Body of pancreas (tissue), 4 donors: ENCODE data around the gene NUP210L. TPM values are rescaled to one million over a fixed set of nuclear protein-coding genes. Genes with fewer than 3 reads are reported as not detected.

Experiments
- ATAC-seq: fragments of 150-250 bp; one replicate; pipeline ENCODE4 v1.9.1; 2016
- DNase-seq, 4 donors: peaks; one replicate each; pipeline ENCODE4 v3.0.0-alpha.2; 2019
- H3K27ac ChIP-seq, 4 donors: fragments of 200-600 bp; sonication (generic); 1 replicate in 3 of 4; 2 replicates in 1 of 4; pipeline versions ENCODE4 v1.5.1 to v1.6.1; 2016 to 2019; ENCODE audit warnings: mild to moderate bottlenecking in 1 of 4, mixed read lengths in 1 of 4, moderate library complexity in 1 of 4
- H3K27me3 ChIP-seq, 2 donors: fragments of 200-600 bp; sonication (generic); one replicate each; pipeline ENCODE4 v1.6.0; 2016; ENCODE audit warnings: mild to moderate bottlenecking in 1 of 2
- H3K36me3 ChIP-seq, 2 donors: fragments of 200-600 bp; sonication (generic); replicated peaks in 1 of 2; 2 replicates each; pipeline ENCODE4 v1.5.1; 2016; ENCODE audit warnings: low read depth in 2 of 2; ENCODE audit not compliant: insufficient read depth in 1 of 2
- H3K4me1 ChIP-seq: fragments of 200-600 bp; sonication (generic); one replicate; pipeline ENCODE4 v1.6.0; 2016
- H3K4me3 ChIP-seq, 2 donors: fragments of 200-600 bp; sonication (generic); 1 replicate in 1 of 2; 2 replicates in 1 of 2; pipeline ENCODE4 v1.5.1; 2016 to 2019
- H3K9me3 ChIP-seq, 3 donors: fragments of 200-600 bp; sonication (generic); 1 replicate in 2 of 3; 2 replicates in 1 of 3; pipeline ENCODE4 v1.5.1; 2016
- POLR2A ChIP-seq, 3 donors: fragments of 450-650 bp; IDR thresholded peaks; one replicate each; pipeline ENCODE4 v1.6.1; 2016; ENCODE audit warnings: antibody characterized with exemption in 3 of 3, mild to moderate bottlenecking in 2 of 3
- WGBS, 2 donors: methylation state at CpG; one replicate each; pipeline ENCODE4 v1.1.5; 2017; 5-methylcytosine and 5-hydroxymethylcytosine counted together
- intact Hi-C: fragments of 100-400 bp; cut with DNase I; formaldehyde crosslinking; loops from one replicate; pipeline ENCODE4 v1.15.1; 2023
- microRNA counts, 2 donors: library from miRNA; unstranded; fragments of <30 nt; microRNA quantifications; one replicate each; lab custom pipeline; 2017
- microRNA-seq, 2 donors: library from miRNA; unstranded; fragments of <30 nt; microRNA quantifications; one replicate each; pipeline ENCODE4, GENCODE V29; 2016; ENCODE audit warnings: borderline number of aligned reads in 2 of 2, borderline replicate concordance in 2 of 2
- small RNA-seq: library from RNA; depleted of rRNA; stranded (forward); fragments of <200 nt; gene quantifications from one replicate; pipeline ENCODE3, GENCODE V24; 2016
- total RNA-seq, 2 donors: library from RNA; depleted of rRNA; stranded (reverse); fragments of >200 nt; gene quantifications; one replicate each; pipeline ENCODE4 v1.1.0, GENCODE V29; 2016
- TF ChIP-seq, protein P1 (sequence below), 7 experiments: fragments of 450-650 bp in 4 of 7; fragments of 200-600 bp in 3 of 7; sonication (generic) in 3 of 7; IDR thresholded peaks; one replicate each; pipeline ENCODE4 v1.5.1; 2016 to 2019; ENCODE audit warnings: antibody characterized with exemption in 7 of 7

NUP210L gene
- total RNA-seq, 2 donors from 2014 or later: not detected

DNA sequence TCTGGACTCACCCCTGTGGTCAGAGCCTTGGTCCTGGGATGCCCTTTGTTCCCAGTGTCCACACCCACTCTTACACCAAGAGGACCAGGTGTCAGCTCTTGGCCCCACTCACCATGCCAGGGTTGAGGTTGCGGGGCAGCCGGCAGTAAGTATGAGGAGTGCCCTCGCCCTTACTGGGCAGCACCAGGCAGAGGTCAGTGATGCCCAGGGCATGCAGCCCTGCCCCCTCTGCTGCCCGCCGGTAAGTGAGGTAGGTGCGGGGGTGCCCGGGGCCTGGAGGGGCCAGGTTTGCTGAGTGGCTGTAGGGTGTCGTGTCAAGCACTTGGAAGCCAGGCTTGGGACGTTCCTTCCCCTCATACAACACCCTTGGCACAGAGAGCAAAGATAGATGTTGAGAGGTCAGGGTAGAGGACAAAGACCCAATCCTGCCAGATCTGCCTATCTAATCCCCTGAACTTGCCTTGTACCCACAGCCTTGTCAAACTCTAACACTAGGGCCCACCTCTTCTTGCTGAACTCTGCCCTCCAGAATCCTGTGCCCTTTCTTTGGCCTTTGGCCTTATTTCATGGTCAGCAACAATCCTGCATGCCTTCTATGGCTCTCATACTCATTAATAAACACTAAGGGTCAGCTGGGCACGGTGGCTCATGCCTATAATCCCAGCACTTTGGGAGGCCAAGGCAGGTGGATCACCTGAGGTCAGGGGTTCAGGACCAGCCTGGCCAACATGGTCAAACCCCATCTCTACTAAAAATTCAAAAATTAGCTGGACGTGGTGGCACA lies 211.9 kb downstream of the NUP210L start:
- H3K36me3 ChIP-seq: peaks cover 3 to 4% of the 10 kb centered on the region in 2 donors
- H3K9me3 ChIP-seq: no peaks in the 10 kb centered on the region
- intact Hi-C loops: loop anchor here (10.0 kb wide), 1 partner anchor 138 kb away; no protein-coding TSS in a partner anchor

More for the DNA sequence above, 211.9 kb downstream of the NUP210L start:
- H3K27ac ChIP-seq: no peak overlapping the region
- 89 to 100% methylated on average over 3 to 11 of the region's 11 CpGs for WGBS, 2 donors
- H3K27me3 ChIP-seq: no peaks in the 10 kb centered on the region
- DNase-seq (no peak), ATAC-seq (no peak)
- peaks cover 26% of the 10 kb centered on the region for H3K4me1 ChIP-seq
- TF ChIP-seq, protein P1, sequence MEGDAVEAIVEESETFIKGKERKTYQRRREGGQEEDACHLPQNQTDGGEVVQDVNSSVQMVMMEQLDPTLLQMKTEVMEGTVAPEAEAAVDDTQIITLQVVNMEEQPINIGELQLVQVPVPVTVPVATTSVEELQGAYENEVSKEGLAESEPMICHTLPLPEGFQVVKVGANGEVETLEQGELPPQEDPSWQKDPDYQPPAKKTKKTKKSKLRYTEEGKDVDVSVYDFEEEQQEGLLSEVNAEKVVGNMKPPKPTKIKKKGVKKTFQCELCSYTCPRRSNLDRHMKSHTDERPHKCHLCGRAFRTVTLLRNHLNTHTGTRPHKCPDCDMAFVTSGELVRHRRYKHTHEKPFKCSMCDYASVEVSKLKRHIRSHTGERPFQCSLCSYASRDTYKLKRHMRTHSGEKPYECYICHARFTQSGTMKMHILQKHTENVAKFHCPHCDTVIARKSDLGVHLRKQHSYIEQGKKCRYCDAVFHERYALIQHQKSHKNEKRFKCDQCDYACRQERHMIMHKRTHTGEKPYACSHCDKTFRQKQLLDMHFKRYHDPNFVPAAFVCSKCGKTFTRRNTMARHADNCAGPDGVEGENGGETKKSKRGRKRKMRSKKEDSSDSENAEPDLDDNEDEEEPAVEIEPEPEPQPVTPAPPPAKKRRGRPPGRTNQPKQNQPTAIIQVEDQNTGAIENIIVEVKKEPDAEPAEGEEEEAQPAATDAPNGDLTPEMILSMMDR (IDR thresholded peaks at IDR 0.05): no peak
- no peak for TF ChIP-seq POLR2A (IDR thresholded peaks at IDR 0.05)
- no peak overlapping the region for H3K4me3 ChIP-seq

MicroRNAs within 50 kb of the gene (microRNA counts, 767-probe panel; counts per million panel counts)
- microRNA hsa-miR-190b (lab: Ali Mortazavi, UCI): 0 to 736 counts per million in 2 donors

Small RNA genes lying within 50 kb of the gene (microRNA-seq; reads per million reads assigned to microRNA genes)
- gene MIR190B (214 to 229 reads per million in 2 donors), gene MIR5698 (0 to 0.47 reads per million in 2 donors), gene MIR6737 (0 reads per million in 2 donors)

Small RNA genes lying within 50 kb of the gene (small RNA-seq; reads per million reads assigned to genes)
- gene MIR190B: not detected
- not detected for gene MIR5698
- gene MIR6737: not detected
- not detected for gene RNU6-179P

Other genes starting within 250 kb of the NUP210L start
- 10 to 100 TPM in 1 of 2 donors, 1 to 10 TPM in 1; 7.8 to 12.5 TPM for gene GATAD2B, start 232.1 kb downstream of the NUP210L start, total RNA-seq
- gene DENND4B, start 208.4 kb downstream of the NUP210L start, total RNA-seq: 10 to 100 TPM; 33.2 to 54.7 TPM
- gene CRTC2, start 196.5 kb downstream of the NUP210L start, total RNA-seq: 10 to 100 TPM; 15.2 to 15.8 TPM
- 10 to 100 TPM; 30.7 to 35.5 TPM for gene SLC39A1, start 191.5 kb downstream of the NUP210L start, total RNA-seq
- 10 to 100 TPM in 1 of 2 donors, under 1 TPM in 1; 0.66 to 14.0 TPM for gene CREB3L4, start 187.2 kb downstream of the NUP210L start, total RNA-seq
- gene JTB, start 177.4 kb downstream of the NUP210L start, total RNA-seq: 100 to 1,000 TPM; 151 to 177 TPM
- gene RAB13, start 168.7 kb downstream of the NUP210L start, total RNA-seq: 10 to 100 TPM; 16.2 to 29.6 TPM
- 100 to 1,000 TPM; 538 to 734 TPM for gene RPS27, start 164.3 kb downstream of the NUP210L start, total RNA-seq
- 100 to 1,000 TPM in 1 of 2 donors, 10 to 100 TPM in 1; 74.2 to 131 TPM for gene TPM3, start 37.0 kb upstream of the NUP210L start, total RNA-seq
- not detected for gene CFAP141, start 51.3 kb upstream of the NUP210L start, total RNA-seq
- gene UBAP2L, start 65.9 kb upstream of the NUP210L start, total RNA-seq: 10 to 100 TPM; 38.1 to 50.1 TPM
- gene HAX1, start 117.6 kb upstream of the NUP210L start, total RNA-seq: 10 to 100 TPM; 44.5 to 54.5 TPM
- under 1 TPM in 1 of 2 donors, not detected in 1; 0.26 TPM for gene AQP10, start 166.0 kb upstream of the NUP210L start, total RNA-seq
- gene ATP8B2, start 170.5 kb upstream of the NUP210L start, total RNA-seq: 10 to 100 TPM; 10.9 to 16.3 TPM